Occipital lobe (tissue), 2 donors: ENCODE data around the gene GPS1. TPM values are rescaled to one million over a fixed set of nuclear protein-coding genes. Genes with fewer than 3 reads are reported as not detected.

Source experiments
- DNase-seq: peaks from one replicate; lab custom pipeline; 2025; lab: John Stamatoyannopoulos, UW
- total RNA-seq: library from RNA; depleted of rRNA; stranded (reverse); fragments of >200 nt; gene quantifications from one replicate; pipeline ENCODE4 v1.2.3, GENCODE V29; 2014

The GPS1 gene
- total RNA-seq, 1 donor from 2014 or later = 64.4 TPM

- peak; percentile 37 for DNase-seq
Measured at GRCh38 chr17:82014432-82014831, 37.3 kb upstream of the GPS1 start.

GRCh38 chr17:82014971-82015310 is 36.8 kb upstream of the GPS1 start:
- no peak for DNase-seq

- DNase-seq = no peak
Measured at GRCh38 chr17:82015311-82015971, 36.3 kb upstream of the GPS1 start.

GRCh38 chr17:82016061-82016874 is 35.4 kb upstream of the GPS1 start:
- no peak for DNase-seq

- DNase-seq = no peak
Measured at GRCh38 chr17:82016875-82017459, 34.7 kb upstream of the GPS1 start.

- DNase-seq = no peak
Measured at GRCh38 chr17:82017612-82018151, 34.0 kb upstream of the GPS1 start.

- DNase-seq = no peak
Measured at GRCh38 chr17:82018152-82018988, 33.3 kb upstream of the GPS1 start.

- no peak for DNase-seq
Measured at GRCh38 chr17:82018989-82019689, 32.6 kb upstream of the GPS1 start.

GRCh38 chr17:82019690-82020571 is 31.8 kb upstream of the GPS1 start:
- no peak for DNase-seq

- DNase-seq = no peak
Measured at GRCh38 chr17:82020572-82021106, 31.1 kb upstream of the GPS1 start.

GRCh38 chr17:82021107-82021899 is 30.4 kb upstream of the GPS1 start:
- DNase-seq = peak; percentile 28

- DNase-seq = no peak
Measured at GRCh38 chr17:82021900-82022309, 29.8 kb upstream of the GPS1 start.

GRCh38 chr17:82022310-82022980 is 29.3 kb upstream of the GPS1 start, which contains the start of gene CENPX:
Gene CENPX, minus strand, starts transcription at chr17:82022878. Its CDS starts 17 bp downstream, at chr17:82022861.
- no peak for DNase-seq

- peak; percentile 100 for DNase-seq
Measured at GRCh38 chr17:82022981-82023446, 28.7 kb upstream of the GPS1 start, which contains the start of gene LRRC45. Gene LRRC45, plus strand, starts transcription at chr17:82023305. Its CDS starts 339 bp downstream, at chr17:82023644.

GRCh38 chr17:82023447-82024241 is 28.1 kb upstream of the GPS1 start:
- no peak for DNase-seq

- no peak for DNase-seq
Measured at GRCh38 chr17:82024859-82025258, 26.8 kb upstream of the GPS1 start.
